Pulmonary artery endothelial cell (primary cell): ENCODE results near the gene KHDRBS1. TPM values are rescaled to one million over a fixed set of nuclear protein-coding genes. Genes with fewer than 3 reads are reported as not detected.
"Not testable (repeated sequence)": the region's sequence is repeated elsewhere in the genome, so short reads cannot be mapped to it uniquely, and the experiment has no call there.

ENCODE experiments used
- DNase-seq: peaks from one replicate; pipeline ENCODE4 v3.0.0-alpha.2; 2011; ENCODE audit warnings: low read depth, low spot score
- total RNA-seq: library from RNA; depleted of rRNA; stranded (reverse); fragments of >200 nt; gene quantifications from 2 replicates; pipeline ENCODE4 v1.2.3, GENCODE V29; 2014

The KHDRBS1 gene
- total RNA-seq, 1 donor from 2014 or later = 84.5 TPM

GRCh38 chr1:32063261-32063681, 49.6 kb downstream of the KHDRBS1 start:
- no peak for DNase-seq

- DNase-seq = not testable (repeated sequence)
Observed at GRCh38 chr1:32065613-32066488, 52.2 kb downstream of the KHDRBS1 start.

- peak; percentile 96 for DNase-seq
Observed at GRCh38 chr1:32066489-32066873, 52.8 kb downstream of the KHDRBS1 start.

- no peak for DNase-seq
Observed at GRCh38 chr1:32068957-32069588, 55.4 kb downstream of the KHDRBS1 start.

GRCh38 chr1:32071758-32072621, 58.3 kb downstream of the KHDRBS1 start:
- peak; percentile 81 for DNase-seq

- peak; percentile 88 for DNase-seq
Observed at GRCh38 chr1:32072622-32073298, 59.1 kb downstream of the KHDRBS1 start, which contains the start of gene TMEM39B. TMEM39B (plus strand) TSS chr1:32072939; CDS start chr1:32073048, 109 bp downstream.

GRCh38 chr1:32073299-32074229, 59.9 kb downstream of the KHDRBS1 start:
- no peak for DNase-seq

- no peak for DNase-seq
Observed at GRCh38 chr1:32074841-32075240, 61.2 kb downstream of the KHDRBS1 start.

- no peak for DNase-seq
Observed at GRCh38 chr1:32077451-32077850, 63.8 kb downstream of the KHDRBS1 start.

GRCh38 chr1:32082022-32082421, 68.4 kb downstream of the KHDRBS1 start:
- no peak for DNase-seq

GRCh38 chr1:32086381-32086780, 72.7 kb downstream of the KHDRBS1 start:
- not testable (repeated sequence) for DNase-seq

GRCh38 chr1:32091176-32091575, 77.5 kb downstream of the KHDRBS1 start:
- DNase-seq = no peak

- no peak for DNase-seq
Observed at GRCh38 chr1:32091591-32091990, 77.9 kb downstream of the KHDRBS1 start.

Other genes starting within 250 kb of the KHDRBS1 start
- gene ADGRB2, start 249.5 kb upstream of the KHDRBS1 start, total RNA-seq = 0.85 and 0.92 TPM in 2 replicates
- gene SPOCD1, start 197.8 kb upstream of the KHDRBS1 start, total RNA-seq = 32.6 and 74.8 TPM in 2 replicates
- 256 and 325 TPM in 2 replicates for gene PTP4A2, start 75.5 kb upstream of the KHDRBS1 start, total RNA-seq
- gene TMEM39B, start 59.1 kb downstream of the KHDRBS1 start, total RNA-seq = 12.1 and 14.4 TPM in 2 replicates
- gene KPNA6, start 94.2 kb downstream of the KHDRBS1 start, total RNA-seq = 37.0 and 45.2 TPM in 2 replicates
- 80.0 and 100 TPM in 2 replicates for gene TXLNA, start 165.8 kb downstream of the KHDRBS1 start, total RNA-seq
- 15.3 and 21.6 TPM in 2 replicates for gene CCDC28B, start 186.7 kb downstream of the KHDRBS1 start, total RNA-seq
- gene IQCC, start 191.8 kb downstream of the KHDRBS1 start, total RNA-seq = 1.2 and 2.4 TPM in 2 replicates
- not detected in 2 replicates for gene DCDC2B, start 195.2 kb downstream of the KHDRBS1 start, total RNA-seq
- gene TMEM234, start 208.5 kb downstream of the KHDRBS1 start, total RNA-seq = 12.8 and 14.2 TPM in 2 replicates
- 361 and 372 TPM in 2 replicates for gene EIF3I, start 208.5 kb downstream of the KHDRBS1 start, total RNA-seq
- 1.6 and 5.5 TPM in 2 replicates for gene FAM167B, start 233.4 kb downstream of the KHDRBS1 start, total RNA-seq
- gene LCK, start 237.4 kb downstream of the KHDRBS1 start, total RNA-seq = 0.11 and 0.26 TPM in 2 replicates